ENCODE results near the gene ZNF862.
A peak's percentile ranks its signal among the peaks of the same experiment; 100 is the strongest.
"Not testable (repeated sequence)": the region's sequence is repeated elsewhere in the genome, so short reads cannot be mapped to it uniquely, and the experiment has no call there.

ZNF862 gene

DNA sequence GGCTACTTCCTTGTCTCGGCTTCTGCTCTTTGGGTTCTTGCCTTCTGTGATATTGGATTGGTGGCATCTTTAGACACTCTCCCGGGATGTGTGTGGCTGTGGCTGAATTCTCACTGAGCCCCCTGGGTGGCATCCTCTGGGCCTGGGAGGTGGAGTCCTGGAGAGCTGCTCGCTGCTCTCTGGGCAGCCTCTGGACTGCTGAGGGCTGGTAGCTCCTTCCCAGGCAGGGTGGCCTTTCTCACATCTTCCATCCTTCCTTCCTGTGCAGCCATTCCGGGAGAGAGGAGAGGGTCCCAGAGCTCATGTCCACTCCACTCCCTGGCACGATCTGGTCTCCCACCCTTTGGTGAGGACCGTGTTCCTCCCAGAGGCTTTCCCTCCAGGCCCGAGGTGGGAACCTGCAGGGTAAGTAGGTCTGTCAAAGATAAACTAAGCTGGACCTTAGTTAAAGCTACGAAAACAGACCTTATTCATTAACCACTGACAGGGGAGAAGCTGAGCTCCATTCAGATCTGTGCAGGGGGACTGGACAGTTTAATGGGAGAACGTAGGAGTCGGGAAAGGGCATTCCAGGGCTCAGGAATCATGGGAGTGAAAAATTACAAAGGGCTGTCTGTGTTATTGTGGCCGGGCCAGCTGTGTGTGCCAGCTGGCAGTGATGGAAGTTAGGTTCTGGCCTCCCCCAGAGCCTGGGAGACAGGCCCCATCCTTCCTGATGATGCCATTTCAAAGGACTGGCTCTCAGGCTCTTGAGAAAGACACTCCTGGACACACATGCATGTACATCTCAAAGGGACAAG is 44.3 kb downstream of the ZNF862 start:
- no peak for DNase-seq

DNA sequence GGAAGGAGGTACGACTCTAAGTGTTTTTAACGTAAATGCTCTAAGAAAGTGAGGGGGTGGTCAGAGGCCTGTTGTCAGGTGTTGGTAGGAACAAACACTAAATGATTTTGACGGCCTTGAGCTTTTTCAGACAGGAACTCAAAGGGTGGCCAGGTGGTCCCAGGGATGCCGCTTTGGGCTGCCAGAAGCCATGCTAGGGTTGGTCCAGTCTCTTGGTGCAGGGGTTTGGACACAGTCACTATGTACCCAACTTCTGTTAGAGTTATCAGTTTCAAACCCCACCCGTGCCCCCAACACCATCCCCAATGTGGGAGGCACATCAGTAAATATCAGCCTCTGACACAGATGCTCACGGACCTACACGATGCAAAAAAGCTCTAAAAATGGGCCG is 44.9 kb downstream of the ZNF862 start:
- no peak for DNase-seq

DNA sequence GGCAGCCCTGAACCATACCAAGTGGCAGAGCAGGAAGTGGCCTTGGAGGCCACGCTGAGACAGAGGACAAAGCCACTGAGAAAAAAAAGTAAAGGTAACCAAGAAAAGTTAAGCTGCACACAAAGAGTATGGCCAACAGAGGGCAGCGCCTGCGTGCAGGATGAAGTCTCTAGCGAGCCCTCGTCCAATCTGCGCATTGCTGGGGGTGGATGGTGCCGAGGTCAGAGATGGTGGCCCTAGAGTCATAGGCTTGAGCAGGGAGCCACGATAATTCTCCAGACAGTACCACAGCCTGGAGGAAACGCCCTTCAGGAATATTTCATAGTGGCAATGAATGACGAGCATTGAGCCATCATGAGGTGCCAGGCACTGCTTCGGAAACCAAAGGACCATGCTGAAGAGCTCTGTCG is 45.3 kb downstream of the ZNF862 start:
- peak; percentile 64 for DNase-seq

DNA sequence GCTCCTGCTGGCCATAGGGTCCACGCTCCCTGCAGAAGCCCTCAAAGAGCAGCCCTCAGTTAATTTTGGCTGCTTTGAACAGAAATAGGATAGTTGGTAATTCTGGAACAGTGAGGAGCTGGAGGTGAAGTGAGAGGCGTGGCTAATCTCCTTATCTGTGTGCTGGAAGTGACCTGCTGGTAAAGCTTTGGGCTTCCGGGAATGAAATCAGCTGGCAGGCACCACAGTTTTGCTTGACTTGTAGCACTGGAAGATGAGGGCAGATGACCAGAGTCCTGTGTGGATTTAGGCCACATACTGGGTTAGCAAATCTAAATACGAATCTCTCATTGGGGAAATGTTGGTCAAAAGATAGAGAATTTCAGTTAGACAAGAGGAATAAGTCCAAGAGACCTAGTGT is 45.8 kb downstream of the ZNF862 start:
- DNase-seq = no peak

DNA sequence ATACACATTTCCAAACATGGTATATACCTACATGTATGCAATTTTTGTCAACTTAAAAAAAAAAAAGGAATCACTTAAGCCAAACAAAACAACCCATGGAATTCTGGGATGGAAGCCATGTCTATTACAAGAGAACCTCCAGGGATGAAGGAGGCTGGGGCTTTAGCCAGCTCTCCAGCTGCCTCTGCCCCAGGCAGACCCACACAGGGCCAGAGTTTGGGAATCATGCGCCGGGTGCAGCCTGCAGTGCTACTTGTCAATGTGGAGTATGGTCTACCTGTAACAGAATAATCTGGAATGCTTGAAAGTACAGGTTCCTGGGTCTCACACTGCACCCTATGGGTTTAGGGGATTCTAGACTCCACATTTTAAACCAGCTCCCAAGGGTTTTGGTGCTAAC is 46.4 kb downstream of the ZNF862 start:
- no peak for DNase-seq

DNA sequence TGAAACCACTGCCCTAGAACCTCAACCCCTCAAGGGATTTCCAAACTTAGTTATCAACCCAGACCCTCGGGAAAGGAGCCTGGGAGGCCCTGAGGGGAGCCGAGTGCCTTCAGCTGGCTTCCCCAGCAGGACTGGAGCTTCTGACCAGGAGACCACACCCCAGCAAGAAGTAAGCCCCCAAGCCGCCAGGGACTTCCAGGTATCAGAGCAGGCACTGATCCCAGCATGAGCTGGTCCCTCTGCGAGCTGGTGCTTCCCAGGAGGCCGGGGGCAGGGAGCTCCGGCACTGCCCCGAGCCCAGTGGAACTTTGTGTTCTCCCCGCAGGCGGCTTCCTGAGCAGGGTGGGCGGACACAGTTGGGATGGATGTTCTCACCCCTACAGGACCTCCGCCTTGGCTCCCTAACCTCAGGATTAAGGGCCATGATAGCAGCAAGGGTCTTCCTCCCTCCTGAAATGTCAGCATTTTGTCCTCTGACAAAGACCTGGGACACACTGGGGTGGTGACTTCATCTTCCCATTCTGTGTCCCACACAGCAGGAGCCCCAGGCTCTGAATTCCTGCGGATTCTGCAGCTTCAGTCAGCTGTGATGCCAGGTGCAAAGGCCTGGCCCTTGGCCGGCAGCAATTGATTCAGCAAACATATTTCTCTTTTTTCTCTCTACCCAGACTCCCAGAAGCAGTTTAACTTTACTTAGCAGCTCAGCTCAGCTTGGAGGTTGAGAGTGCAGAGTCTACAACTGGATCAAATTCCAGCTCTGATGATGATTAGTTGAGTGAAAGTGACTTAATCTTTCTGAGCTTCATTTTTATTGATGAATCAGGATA is 47.2 kb downstream of the ZNF862 start:
- no peak for DNase-seq

DNA sequence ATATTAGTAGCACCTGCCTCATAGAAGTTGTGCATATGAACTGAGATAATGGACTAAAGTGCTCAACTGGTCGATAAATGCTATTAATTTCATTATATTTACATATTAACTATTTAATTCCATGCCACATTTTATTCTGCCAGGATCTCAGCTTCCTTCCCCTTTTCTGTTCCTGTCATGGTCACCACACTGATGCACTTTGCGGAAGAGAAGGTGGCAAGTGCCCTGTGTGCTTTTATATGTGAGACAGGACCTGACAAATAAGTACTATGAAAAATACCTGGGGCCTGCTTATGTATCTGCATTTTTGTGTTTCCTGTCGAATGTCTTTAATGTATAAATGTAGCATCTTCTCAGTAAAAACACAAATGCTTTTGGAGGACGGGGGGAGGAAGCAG is 47.8 kb downstream of the ZNF862 start:
- DNase-seq = no peak

GRCh38 chr7:149887311-149887710 is 49.1 kb downstream of the ZNF862 start:
- no peak for DNase-seq

DNA sequence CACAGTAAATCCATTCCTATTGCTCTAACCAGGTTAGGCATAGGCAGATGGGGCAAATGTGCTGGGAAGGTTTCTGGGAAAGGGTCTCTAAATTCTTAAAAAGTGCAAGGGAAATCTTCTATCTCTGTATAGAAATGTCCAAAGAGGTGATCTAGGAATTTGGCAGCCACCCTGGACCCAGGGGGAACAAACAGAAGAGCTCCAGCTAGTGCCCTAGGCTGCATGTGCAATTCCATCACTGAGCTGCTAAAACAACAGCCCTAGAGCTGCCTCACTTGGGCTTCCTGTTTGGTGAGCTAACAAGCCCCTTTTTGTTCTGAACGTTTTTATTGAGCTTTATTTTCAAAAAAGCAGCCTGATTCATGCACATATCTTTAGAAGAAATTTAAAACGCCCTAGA is 52.5 kb downstream of the ZNF862 start:
- DNase-seq = not testable (repeated sequence)

- DNase-seq = not testable (repeated sequence)
Observed at GRCh38 chr7:149894957-149895356, 56.8 kb downstream of the ZNF862 start.

GRCh38 chr7:149907776-149908376 is 69.7 kb downstream of the ZNF862 start:
- DNase-seq = not testable (repeated sequence)

DNA sequence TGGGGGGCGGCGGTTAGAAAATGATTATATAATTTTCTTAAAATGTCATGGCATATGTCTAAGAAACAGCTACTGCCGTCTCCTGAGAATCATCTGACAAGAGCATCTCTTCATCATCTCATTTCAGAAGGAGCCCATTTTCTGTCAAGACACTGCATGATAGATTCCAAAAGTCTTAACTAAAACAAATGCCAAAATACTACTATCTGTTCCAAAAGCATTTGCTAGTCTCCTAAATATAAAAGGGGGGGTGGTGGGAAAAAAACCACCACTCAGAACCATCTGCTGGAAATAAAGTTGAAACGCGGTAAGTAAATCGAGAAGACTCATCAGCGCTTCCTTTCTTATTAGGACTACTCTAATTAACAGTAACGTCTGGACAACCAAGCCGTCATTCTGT is 72.0 kb downstream of the ZNF862 start:
- not testable (repeated sequence) for DNase-seq

GRCh38 chr7:149912126-149912525 is 74.0 kb downstream of the ZNF862 start:
- DNase-seq = not testable (repeated sequence)
